ENCODE data around the gene TNFAIP3.

DNA sequence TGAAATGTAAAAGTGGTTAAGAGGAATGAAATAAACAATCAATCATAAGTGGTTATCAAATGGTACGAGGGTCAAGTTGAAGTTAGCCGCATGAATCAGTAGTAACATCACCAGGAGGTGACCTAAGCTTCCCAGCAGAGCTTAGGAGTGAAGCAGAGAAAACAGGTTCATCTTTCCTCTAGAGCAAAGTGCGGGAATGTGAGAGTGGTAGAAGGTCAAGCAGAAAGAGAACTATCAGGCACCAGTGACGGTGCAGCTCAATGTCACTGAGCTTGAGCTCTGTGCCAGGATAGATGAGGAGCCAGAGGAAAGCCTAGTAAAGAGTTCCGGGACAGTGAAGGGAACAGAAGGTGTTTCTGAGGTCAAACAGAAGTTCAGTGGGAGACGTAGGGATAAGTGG, 20.8 kb upstream of the TNFAIP3 start:
- TF ChIP-seq POLR2AphosphoS5 (IDR thresholded peaks at IDR 0.05; ENCODE audit: low read depth, low read length) (no peak), SIN3A (IDR thresholded peaks at IDR 0.05; ENCODE audit: borderline replicate concordance, insufficient read depth, low read length) (no peak), REST (IDR thresholded peaks at IDR 0.05; ENCODE audit: insufficient read depth in 1 of 2, low read depth in 2 of 2, low read length in 2 of 2) (no peak), TAF1 (IDR thresholded peaks at IDR 0.05; ENCODE audit: borderline replicate concordance, insufficient read depth, low read length) (no peak), FOXP2 (optimal IDR thresholded peaks at IDR 0.05; ENCODE audit: borderline replicate concordance, extremely low read depth, extremely low read length, insufficient read depth) (no peak)
